ENCODE measurements around the gene DNER.

- TF ChIP-seq, protein P1, sequence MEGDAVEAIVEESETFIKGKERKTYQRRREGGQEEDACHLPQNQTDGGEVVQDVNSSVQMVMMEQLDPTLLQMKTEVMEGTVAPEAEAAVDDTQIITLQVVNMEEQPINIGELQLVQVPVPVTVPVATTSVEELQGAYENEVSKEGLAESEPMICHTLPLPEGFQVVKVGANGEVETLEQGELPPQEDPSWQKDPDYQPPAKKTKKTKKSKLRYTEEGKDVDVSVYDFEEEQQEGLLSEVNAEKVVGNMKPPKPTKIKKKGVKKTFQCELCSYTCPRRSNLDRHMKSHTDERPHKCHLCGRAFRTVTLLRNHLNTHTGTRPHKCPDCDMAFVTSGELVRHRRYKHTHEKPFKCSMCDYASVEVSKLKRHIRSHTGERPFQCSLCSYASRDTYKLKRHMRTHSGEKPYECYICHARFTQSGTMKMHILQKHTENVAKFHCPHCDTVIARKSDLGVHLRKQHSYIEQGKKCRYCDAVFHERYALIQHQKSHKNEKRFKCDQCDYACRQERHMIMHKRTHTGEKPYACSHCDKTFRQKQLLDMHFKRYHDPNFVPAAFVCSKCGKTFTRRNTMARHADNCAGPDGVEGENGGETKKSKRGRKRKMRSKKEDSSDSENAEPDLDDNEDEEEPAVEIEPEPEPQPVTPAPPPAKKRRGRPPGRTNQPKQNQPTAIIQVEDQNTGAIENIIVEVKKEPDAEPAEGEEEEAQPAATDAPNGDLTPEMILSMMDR (IDR thresholded peaks at IDR 0.05), result no peak
- no peak for TF ChIP-seq EP300 (IDR thresholded peaks at IDR 0.05)
These were observed 80.8 kb downstream of the DNER start for GRCh38 chr2:229633556-229633955.
